Mononuclear cell (primary cell): Measurements from ENCODE around the gene IL36A. TPM values are rescaled to one million over a fixed set of nuclear protein-coding genes. Genes with fewer than 3 reads are reported as not detected.

Experiments used
- H3K27me3 ChIP-seq: 2 replicates; pipeline ENCODE4 v1.6.0; 2011; ENCODE audit warnings: low read length, control low read depth; ENCODE audit not compliant: insufficient read depth
- H3K4me1 ChIP-seq: 2 replicates; pipeline ENCODE4 v1.5.1; 2011; ENCODE audit warnings: mild to moderate bottlenecking, low read length, control low read depth; ENCODE audit not compliant: insufficient read depth
- H3K4me3 ChIP-seq: 2 replicates; pipeline ENCODE4 v1.5.1; 2011; ENCODE audit warnings: mild to moderate bottlenecking, low read length, moderate library complexity
- H3K9me3 ChIP-seq: 2 replicates; pipeline ENCODE4 v1.5.1; 2011; ENCODE audit warnings: low read depth, mild to moderate bottlenecking, control low read depth, low read length
- total RNA-seq: library from RNA; depleted of rRNA; stranded (reverse); fragments of >200 nt; gene quantifications from one replicate; pipeline ENCODE4 v1.2.3, GENCODE V29; 2012

IL36A gene, protein sequence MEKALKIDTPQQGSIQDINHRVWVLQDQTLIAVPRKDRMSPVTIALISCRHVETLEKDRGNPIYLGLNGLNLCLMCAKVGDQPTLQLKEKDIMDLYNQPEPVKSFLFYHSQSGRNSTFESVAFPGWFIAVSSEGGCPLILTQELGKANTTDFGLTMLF
- not detected for total RNA-seq

GRCh38 chr2:113005030-113005509, at the start of gene IL36A:
TSS of gene IL36A (plus strand) at chr2:113005459. CDS start at chr2:113005872, 413 bp downstream.
- Histone ChIP-seq H3K4me3 (no peak within 1 kb of the TSS), H3K27me3 (no peaks in the 10 kb centered on the region), H3K9me3 (peaks cover 12% of the 10 kb centered on the region), H3K4me1 (no peaks in the 10 kb centered on the region)

DNA sequence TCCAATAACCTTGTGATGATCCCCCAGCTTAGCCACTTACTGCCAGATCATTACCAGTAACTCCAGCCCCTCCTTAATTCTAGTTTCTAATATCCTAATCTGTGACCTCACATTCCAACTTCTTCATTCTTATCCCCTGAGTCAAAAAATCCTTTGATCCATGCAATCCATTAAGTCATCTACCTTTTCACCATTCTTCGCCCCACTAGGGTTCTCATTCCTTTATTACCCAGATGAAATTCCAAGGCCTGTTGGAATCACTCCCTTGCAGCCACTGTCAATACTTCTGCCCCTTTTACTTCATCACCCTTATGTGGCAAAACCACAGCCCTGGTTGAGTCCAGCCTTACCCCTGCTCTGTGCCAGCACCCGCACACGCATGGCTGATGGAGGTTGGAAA, 47.7 kb upstream of the IL36A start:
- Histone ChIP-seq H3K4me1 (no peaks in the 10 kb centered on the region), H3K9me3 (no peaks in the 10 kb centered on the region), H3K4me3 (no peak overlapping the region), H3K27me3 (no peaks in the 10 kb centered on the region)

GRCh38 chr2:112958428-112959108, 46.7 kb upstream of the IL36A start:
- Histone ChIP-seq H3K27me3 (no peaks in the 10 kb centered on the region), H3K9me3 (no peaks in the 10 kb centered on the region), H3K4me1 (no peaks in the 10 kb centered on the region), H3K4me3 (no peak overlapping the region)

GRCh38 chr2:112959109-112959812, 46.0 kb upstream of the IL36A start:
- H3K4me3 ChIP-seq: no peak overlapping the region
- H3K9me3 ChIP-seq: no peaks in the 10 kb centered on the region
- H3K4me1 ChIP-seq: no peaks in the 10 kb centered on the region
- no peaks in the 10 kb centered on the region for H3K27me3 ChIP-seq

GRCh38 chr2:112960230-112960825, 44.9 kb upstream of the IL36A start:
- no peaks in the 10 kb centered on the region for H3K27me3 ChIP-seq
- no peaks in the 10 kb centered on the region for H3K9me3 ChIP-seq
- no peaks in the 10 kb centered on the region for H3K4me1 ChIP-seq
- no peak overlapping the region for H3K4me3 ChIP-seq

GRCh38 chr2:112962308-112963175, 42.7 kb upstream of the IL36A start:
- no peaks in the 10 kb centered on the region for H3K4me1 ChIP-seq
- H3K4me3 ChIP-seq: no peak overlapping the region
- H3K9me3 ChIP-seq: no peaks in the 10 kb centered on the region
- H3K27me3 ChIP-seq: no peaks in the 10 kb centered on the region

GRCh38 chr2:112967023-112967422, 38.2 kb upstream of the IL36A start:
- Histone ChIP-seq H3K9me3 (no peaks in the 10 kb centered on the region), H3K4me1 (no peaks in the 10 kb centered on the region), H3K4me3 (no peak overlapping the region), H3K27me3 (no peaks in the 10 kb centered on the region)

- Histone ChIP-seq H3K4me3 (no peak overlapping the region), H3K9me3 (no peaks in the 10 kb centered on the region), H3K27me3 (no peaks in the 10 kb centered on the region), H3K4me1 (no peaks in the 10 kb centered on the region)
Measured at GRCh38 chr2:112972423-112973086, 32.7 kb upstream of the IL36A start.

GRCh38 chr2:112973156-112973555, 32.1 kb upstream of the IL36A start:
- no peaks in the 10 kb centered on the region for H3K9me3 ChIP-seq

DNA sequence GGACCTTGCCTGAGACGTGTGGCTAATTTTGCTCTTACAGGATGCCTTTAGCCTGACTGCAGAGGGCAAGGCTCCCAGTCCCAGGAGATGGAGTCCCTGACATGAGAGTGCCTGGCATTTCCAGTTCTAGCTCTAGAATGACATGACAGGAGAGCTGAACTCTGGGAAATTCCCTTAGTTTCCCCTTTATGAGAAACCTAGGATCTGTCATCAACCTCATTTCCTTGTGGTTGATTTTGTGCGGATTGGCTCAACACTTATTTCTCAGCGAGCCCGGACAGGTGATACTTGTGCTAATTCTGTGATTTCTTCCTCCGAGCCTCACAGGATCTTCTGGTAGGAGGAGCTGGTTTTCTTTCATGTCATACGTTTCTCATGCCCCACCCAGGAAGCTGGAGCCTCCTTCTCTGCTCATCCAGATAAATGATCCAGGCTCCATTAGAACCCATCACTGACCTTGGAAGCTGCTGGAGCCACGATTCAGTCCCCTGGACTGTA, 27.7 kb upstream of the IL36A start, which contains the start of gene IL36G:
TSS of gene IL36G (plus strand) at position 448 of the 498 bp plus-strand sequence. CDS start 633 bp downstream, outside the sequence.
- Histone ChIP-seq H3K4me3 (no peak within 1 kb of the TSS), H3K9me3 (no peaks in the 10 kb centered on the region), H3K4me1 (no peaks in the 10 kb centered on the region), H3K27me3 (no peaks in the 10 kb centered on the region)

More at GRCh38 chr2:112973156-112973555, 32.1 kb upstream of the IL36A start:
- Histone ChIP-seq H3K4me3 (no peak overlapping the region), H3K4me1 (no peaks in the 10 kb centered on the region), H3K27me3 (no peaks in the 10 kb centered on the region)

GRCh38 chr2:112979731-112980130, 25.5 kb upstream of the IL36A start:
- Histone ChIP-seq H3K4me3 (no peak overlapping the region), H3K4me1 (no peaks in the 10 kb centered on the region), H3K9me3 (no peaks in the 10 kb centered on the region), H3K27me3 (no peaks in the 10 kb centered on the region)

DNA sequence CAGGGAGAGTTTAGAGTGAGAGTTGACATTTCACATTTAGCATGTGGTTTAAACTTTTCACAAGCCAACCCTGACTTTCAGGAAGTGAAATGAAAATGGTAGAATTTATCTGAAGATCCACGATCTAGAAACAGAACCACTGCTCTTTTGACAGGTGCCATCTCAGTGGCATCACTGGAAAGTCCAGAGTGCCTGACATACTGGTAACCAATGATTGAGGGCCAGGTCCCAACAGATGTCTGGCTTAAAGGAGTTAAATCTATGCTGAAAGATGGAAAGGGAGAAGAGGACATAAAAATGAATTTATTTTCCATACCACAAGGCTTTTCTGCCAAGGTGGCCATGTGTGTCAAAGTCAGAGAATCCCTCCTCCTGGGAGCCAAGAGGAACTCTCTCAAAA, 24.7 kb upstream of the IL36A start:
- Histone ChIP-seq H3K4me1 (no peaks in the 10 kb centered on the region), H3K9me3 (no peaks in the 10 kb centered on the region), H3K27me3 (no peaks in the 10 kb centered on the region), H3K4me3 (no peak overlapping the region)

DNA sequence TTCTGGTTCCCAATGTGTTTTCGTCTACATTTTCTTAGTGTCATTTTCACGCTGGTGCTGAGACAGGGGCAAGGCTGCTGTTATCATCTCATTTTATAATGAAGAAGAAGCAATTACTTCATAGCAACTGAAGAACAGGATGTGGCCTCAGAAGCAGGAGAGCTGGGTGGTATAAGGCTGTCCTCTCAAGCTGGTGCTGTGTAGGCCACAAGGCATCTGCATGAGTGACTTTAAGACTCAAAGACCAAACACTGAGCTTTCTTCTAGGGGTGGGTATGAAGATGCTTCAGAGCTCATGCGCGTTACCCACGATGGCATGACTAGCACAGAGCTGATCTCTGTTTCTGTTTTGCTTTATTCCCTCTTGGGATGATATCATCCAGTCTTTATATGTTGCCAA, 20.2 kb upstream of the IL36A start:
- no peaks in the 10 kb centered on the region for H3K4me1 ChIP-seq
- H3K27me3 ChIP-seq: no peaks in the 10 kb centered on the region

DNA sequence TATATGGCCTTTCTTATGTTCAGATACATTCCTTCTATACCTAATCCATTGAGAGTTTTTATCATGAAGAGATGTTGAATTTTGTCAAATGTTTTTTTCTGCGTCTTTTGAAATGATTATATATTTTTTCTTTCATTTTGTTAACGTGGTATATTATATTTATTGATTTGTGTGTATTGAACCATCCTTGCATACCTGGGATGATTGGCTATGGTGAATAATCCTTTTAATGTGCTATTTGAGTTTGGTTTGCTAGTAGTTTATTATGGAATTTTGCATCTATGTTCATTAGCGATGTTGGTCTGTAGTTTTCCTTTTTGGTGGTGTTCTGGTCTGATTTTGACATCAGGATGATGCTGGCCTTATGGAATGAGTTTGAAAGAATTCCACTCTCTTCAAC, 15.6 kb upstream of the IL36A start:
- Histone ChIP-seq H3K4me3 (no peak overlapping the region), H3K9me3 (peaks cover 18% of the 10 kb centered on the region), H3K4me1 (no peaks in the 10 kb centered on the region), H3K27me3 (peaks cover 4% of the 10 kb centered on the region)

More for the DNA sequence above, 20.2 kb upstream of the IL36A start:
- H3K9me3 ChIP-seq: no peaks in the 10 kb centered on the region
- H3K4me3 ChIP-seq: no peak overlapping the region
